Omental fat pad (tissue), 4 donors: Measurements from ENCODE around the gene OTX1. TPM values are rescaled to one million over a fixed set of nuclear protein-coding genes. Genes with fewer than 3 reads are reported as not detected.

Source experiments
- ATAC-seq: fragments of 150-250 bp; one replicate; pipeline ENCODE4 v1.9.1; 2016; ENCODE audit warnings: mild to moderate bottlenecking, moderate library complexity; ENCODE audit not compliant: low FRiP score
- DNase-seq: peaks from one replicate; pipeline ENCODE4 v3.0.0-alpha.2; 2019; ENCODE audit warnings: low spot score
- CTCF ChIP-seq, 3 donors: fragments of 450-650 bp; IDR thresholded peaks; one replicate each; pipeline ENCODE4 v1.5.1; 2016 to 2017; ENCODE audit warnings: antibody characterized with exemption in 3 of 3, mild to moderate bottlenecking in 3 of 3, moderate library complexity in 2 of 3
- total RNA-seq, 4 donors: library from RNA; depleted of rRNA; stranded (reverse); fragments of >200 nt; gene quantifications; one replicate each; pipeline ENCODE4 v1.1.0, GENCODE V29; 2016

OTX1 gene
- total RNA-seq, 4 donors from 2014 or later, result 0.37 TPM; not detected in 3

- ATAC-seq, result no peak
- TF ChIP-seq CTCF (IDR thresholded peaks at IDR 0.05), result no peak
- no peak for DNase-seq
Measured at GRCh38 chr2:63046961-63047320, 3.7 kb upstream of the OTX1 start.

- no peak for TF ChIP-seq CTCF (IDR thresholded peaks at IDR 0.05)
- DNase-seq, result no peak
- no peak for ATAC-seq
Measured at GRCh38 chr2:63047321-63048279, 3.0 kb upstream of the OTX1 start.

GRCh38 chr2:63048367-63049171 lies 2.1 kb upstream of the OTX1 start:
- ATAC-seq, result no peak
- TF ChIP-seq CTCF (IDR thresholded peaks at IDR 0.05), result no peak
- DNase-seq, result no peak

- no peak for TF ChIP-seq CTCF (IDR thresholded peaks at IDR 0.05)
- DNase-seq, result no peak
- ATAC-seq, result no peak
Measured at GRCh38 chr2:63049211-63049969, 1.2 kb upstream of the OTX1 start.

- TF ChIP-seq CTCF (IDR thresholded peaks at IDR 0.05), result no peak
- DNase-seq (no peak), ATAC-seq (no peak)
Measured at GRCh38 chr2:63049970-63050333, 678 bp upstream of the OTX1 start.

- TF ChIP-seq CTCF (IDR thresholded peaks at IDR 0.05), result no peak
- DNase-seq, result no peak
- ATAC-seq, result no peak
Measured at GRCh38 chr2:63051042-63051794, 588 bp downstream of the OTX1 start.
